Peyer's patch (tissue), 4 donors: ENCODE results near the gene POLR3F.

ENCODE experiments used
- CTCF ChIP-seq, 6 experiments: fragments of 450-650 bp in 4 of 6; fragments of 200-600 bp in 2 of 6; sonication (generic) in 1 of 6; IDR thresholded peaks; one replicate each; pipeline ENCODE4 v1.5.1; 2017 to 2019; ENCODE audit warnings: antibody characterized with exemption in 6 of 6, mild to moderate bottlenecking in 3 of 6, moderate library complexity in 1 of 6
- POLR2A ChIP-seq, 2 donors: fragments of 450-650 bp; IDR thresholded peaks; one replicate each; pipeline ENCODE4 v1.5.1; 2017; ENCODE audit warnings: antibody characterized with exemption in 2 of 2, mild to moderate bottlenecking in 2 of 2, moderate library complexity in 2 of 2

GRCh38 chr20:18428490-18429173 lies 38.6 kb upstream of the POLR3F start:
- TF ChIP-seq CTCF (IDR thresholded peaks at IDR 0.05), result no peak
- no peak for TF ChIP-seq POLR2A (IDR thresholded peaks at IDR 0.05)
